ENCODE data around the gene FYN. TPM values are rescaled to one million over a fixed set of nuclear protein-coding genes. Genes with fewer than 3 reads are reported as not detected.

FYN gene
- total and polyA plus RNA-seq, 10 of the 15 experiments (the other 5 are each of a cell fraction or from before 2014, with no cell fraction given), result 51.4 to 247 (median 138) TPM

DNA sequence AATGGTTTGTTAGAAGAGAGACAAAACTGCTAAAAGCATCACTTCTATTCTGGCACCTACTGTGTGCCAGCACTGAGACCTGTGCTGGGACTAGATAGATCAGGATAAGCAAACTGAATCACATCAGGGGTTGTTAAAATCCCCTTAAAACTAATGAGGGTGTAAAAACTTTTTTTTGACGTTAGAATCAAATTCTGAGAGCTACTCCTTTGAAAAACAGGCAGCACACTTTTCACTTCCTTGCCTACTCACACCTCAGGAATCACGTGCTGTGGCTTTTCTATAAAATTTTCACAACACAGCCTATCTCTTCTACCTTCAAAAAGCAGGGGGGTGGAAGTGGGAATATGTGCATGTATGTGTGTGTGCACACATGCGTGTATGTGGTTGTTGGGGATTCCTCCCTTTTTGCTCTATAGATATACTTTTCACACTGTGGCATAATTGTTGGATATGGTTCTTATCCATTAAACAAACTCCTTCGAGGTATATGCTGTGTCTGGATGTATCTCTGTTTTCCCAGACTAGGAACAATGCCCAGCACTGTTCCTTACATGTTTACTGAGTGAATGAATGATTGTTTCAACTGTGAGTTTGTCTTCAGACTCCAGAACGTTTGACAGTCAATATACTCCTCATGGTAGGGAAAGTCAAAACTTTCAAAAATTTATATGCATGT is 105.4 kb downstream of the FYN start (continued):
- TF ChIP-seq, protein P1, sequence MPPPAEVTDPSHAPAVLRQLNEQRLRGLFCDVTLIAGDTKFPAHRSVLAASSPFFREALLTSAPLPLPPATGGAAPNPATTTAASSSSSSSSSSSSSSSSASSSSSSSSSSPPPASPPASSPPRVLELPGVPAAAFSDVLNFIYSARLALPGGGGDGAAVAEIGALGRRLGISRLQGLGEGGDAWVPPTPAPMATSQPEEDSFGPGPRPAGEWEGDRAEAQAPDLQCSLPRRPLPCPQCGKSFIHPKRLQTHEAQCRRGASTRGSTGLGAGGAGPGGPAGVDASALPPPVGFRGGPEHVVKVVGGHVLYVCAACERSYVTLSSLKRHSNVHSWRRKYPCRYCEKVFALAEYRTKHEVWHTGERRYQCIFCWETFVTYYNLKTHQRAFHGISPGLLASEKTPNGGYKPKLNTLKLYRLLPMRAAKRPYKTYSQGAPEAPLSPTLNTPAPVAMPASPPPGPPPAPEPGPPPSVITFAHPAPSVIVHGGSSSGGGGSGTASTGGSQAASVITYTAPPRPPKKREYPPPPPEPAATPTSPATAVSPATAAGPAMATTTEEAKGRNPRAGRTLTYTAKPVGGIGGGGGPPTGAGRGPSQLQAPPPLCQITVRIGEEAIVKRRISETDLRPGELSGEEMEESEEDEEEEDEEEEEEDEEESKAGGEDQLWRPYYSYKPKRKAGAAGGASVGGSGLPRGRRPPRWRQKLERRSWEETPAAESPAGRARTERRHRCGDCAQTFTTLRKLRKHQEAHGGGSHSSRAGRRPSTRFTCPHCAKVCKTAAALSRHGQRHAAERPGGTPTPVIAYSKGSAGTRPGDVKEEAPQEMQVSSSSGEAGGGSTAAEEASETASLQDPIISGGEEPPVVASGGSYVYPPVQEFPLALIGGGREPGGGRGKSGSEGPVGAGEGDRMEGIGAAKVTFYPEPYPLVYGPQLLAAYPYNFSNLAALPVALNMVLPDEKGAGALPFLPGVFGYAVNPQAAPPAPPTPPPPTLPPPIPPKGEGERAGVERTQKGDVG (CRISPR knock-in tag; IDR thresholded peaks at IDR 0.05), result no peak
- TF ChIP-seq CHD2 (IDR thresholded peaks at IDR 0.05; ENCODE audit: borderline replicate concordance, low read depth, low read length) (no peak), ZNF622 (IDR thresholded peaks at IDR 0.05) (no peak), KLF5 (IDR thresholded peaks at IDR 0.05; ENCODE audit: partially characterized antibody) (no peak), BMI1 (IDR thresholded peaks at IDR 0.05; ENCODE audit: borderline replicate concordance) (no peak), ZZZ3 (IDR thresholded peaks at IDR 0.05; ENCODE audit: control insufficient read depth, insufficient read length, low read depth) (no peak), MEF2B (IDR thresholded peaks at IDR 0.05; ENCODE audit: partially characterized antibody, poor library complexity, severe bottlenecking) (peak; percentile 49), BHLHE40 (IDR thresholded peaks at IDR 0.05; ENCODE audit: borderline replicate concordance in 1 of 2, low read depth in 2 of 2, low read length in 1 of 2) (peak; percentile 97), RBBP5 (conservative IDR thresholded peaks at IDR 0.05) (no peak), NRF1 (conservative IDR thresholded peaks at IDR 0.05; ENCODE audit: low read depth, low read length) (no peak), ZNF207 (IDR thresholded peaks at IDR 0.05; ENCODE audit: borderline replicate concordance) (no peak), TAF1 (IDR thresholded peaks at IDR 0.05; ENCODE audit: borderline replicate concordance, low read depth, low read length) (no peak), YBX1 (IDR thresholded peaks at IDR 0.05) (no peak), NFXL1 (IDR thresholded peaks at IDR 0.05; ENCODE audit: borderline replicate concordance) (no peak)
- TF ChIP-seq, protein P2, sequence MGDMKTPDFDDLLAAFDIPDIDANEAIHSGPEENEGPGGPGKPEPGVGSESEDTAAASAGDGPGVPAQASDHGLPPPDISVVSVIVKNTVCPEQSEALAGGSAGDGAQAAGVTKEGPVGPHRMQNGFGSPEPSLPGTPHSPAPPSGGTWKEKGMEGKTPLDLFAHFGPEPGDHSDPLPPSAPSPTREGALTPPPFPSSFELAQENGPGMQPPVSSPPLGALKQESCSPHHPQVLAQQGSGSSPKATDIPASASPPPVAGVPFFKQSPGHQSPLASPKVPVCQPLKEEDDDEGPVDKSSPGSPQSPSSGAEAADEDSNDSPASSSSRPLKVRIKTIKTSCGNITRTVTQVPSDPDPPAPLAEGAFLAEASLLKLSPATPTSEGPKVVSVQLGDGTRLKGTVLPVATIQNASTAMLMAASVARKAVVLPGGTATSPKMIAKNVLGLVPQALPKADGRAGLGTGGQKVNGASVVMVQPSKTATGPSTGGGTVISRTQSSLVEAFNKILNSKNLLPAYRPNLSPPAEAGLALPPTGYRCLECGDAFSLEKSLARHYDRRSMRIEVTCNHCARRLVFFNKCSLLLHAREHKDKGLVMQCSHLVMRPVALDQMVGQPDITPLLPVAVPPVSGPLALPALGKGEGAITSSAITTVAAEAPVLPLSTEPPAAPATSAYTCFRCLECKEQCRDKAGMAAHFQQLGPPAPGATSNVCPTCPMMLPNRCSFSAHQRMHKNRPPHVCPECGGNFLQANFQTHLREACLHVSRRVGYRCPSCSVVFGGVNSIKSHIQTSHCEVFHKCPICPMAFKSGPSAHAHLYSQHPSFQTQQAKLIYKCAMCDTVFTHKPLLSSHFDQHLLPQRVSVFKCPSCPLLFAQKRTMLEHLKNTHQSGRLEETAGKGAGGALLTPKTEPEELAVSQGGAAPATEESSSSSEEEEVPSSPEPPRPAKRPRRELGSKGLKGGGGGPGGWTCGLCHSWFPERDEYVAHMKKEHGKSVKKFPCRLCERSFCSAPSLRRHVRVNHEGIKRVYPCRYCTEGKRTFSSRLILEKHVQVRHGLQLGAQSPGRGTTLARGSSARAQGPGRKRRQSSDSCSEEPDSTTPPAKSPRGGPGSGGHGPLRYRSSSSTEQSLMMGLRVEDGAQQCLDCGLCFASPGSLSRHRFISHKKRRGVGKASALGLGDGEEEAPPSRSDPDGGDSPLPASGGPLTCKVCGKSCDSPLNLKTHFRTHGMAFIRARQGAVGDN (IDR thresholded peaks at IDR 0.05), result peak; percentile 95
- TF ChIP-seq, protein P3, sequence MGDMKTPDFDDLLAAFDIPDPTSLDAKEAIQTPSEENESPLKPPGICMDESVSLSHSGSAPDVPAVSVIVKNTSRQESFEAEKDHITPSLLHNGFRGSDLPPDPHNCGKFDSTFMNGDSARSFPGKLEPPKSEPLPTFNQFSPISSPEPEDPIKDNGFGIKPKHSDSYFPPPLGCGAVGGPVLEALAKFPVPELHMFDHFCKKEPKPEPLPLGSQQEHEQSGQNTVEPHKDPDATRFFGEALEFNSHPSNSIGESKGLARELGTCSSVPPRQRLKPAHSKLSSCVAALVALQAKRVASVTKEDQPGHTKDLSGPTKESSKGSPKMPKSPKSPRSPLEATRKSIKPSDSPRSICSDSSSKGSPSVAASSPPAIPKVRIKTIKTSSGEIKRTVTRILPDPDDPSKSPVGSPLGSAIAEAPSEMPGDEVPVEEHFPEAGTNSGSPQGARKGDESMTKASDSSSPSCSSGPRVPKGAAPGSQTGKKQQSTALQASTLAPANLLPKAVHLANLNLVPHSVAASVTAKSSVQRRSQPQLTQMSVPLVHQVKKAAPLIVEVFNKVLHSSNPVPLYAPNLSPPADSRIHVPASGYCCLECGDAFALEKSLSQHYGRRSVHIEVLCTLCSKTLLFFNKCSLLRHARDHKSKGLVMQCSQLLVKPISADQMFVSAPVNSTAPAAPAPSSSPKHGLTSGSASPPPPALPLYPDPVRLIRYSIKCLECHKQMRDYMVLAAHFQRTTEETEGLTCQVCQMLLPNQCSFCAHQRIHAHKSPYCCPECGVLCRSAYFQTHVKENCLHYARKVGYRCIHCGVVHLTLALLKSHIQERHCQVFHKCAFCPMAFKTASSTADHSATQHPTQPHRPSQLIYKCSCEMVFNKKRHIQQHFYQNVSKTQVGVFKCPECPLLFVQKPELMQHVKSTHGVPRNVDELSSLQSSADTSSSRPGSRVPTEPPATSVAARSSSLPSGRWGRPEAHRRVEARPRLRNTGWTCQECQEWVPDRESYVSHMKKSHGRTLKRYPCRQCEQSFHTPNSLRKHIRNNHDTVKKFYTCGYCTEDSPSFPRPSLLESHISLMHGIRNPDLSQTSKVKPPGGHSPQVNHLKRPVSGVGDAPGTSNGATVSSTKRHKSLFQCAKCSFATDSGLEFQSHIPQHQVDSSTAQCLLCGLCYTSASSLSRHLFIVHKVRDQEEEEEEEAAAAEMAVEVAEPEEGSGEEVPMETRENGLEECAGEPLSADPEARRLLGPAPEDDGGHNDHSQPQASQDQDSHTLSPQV (IDR thresholded peaks at IDR 0.05), result peak; percentile 52; the same call in 1 of the 2 replicates
- TF ChIP-seq, protein P4, sequence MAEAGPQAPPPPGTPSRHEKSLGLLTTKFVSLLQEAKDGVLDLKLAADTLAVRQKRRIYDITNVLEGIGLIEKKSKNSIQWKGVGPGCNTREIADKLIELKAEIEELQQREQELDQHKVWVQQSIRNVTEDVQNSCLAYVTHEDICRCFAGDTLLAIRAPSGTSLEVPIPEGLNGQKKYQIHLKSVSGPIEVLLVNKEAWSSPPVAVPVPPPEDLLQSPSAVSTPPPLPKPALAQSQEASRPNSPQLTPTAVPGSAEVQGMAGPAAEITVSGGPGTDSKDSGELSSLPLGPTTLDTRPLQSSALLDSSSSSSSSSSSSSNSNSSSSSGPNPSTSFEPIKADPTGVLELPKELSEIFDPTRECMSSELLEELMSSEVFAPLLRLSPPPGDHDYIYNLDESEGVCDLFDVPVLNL (IDR thresholded peaks at IDR 0.05; ENCODE audit: low read depth, low read length), result no peak
